ENCODE data around the gene SDCBP2.

Gene SDCBP2

DNA sequence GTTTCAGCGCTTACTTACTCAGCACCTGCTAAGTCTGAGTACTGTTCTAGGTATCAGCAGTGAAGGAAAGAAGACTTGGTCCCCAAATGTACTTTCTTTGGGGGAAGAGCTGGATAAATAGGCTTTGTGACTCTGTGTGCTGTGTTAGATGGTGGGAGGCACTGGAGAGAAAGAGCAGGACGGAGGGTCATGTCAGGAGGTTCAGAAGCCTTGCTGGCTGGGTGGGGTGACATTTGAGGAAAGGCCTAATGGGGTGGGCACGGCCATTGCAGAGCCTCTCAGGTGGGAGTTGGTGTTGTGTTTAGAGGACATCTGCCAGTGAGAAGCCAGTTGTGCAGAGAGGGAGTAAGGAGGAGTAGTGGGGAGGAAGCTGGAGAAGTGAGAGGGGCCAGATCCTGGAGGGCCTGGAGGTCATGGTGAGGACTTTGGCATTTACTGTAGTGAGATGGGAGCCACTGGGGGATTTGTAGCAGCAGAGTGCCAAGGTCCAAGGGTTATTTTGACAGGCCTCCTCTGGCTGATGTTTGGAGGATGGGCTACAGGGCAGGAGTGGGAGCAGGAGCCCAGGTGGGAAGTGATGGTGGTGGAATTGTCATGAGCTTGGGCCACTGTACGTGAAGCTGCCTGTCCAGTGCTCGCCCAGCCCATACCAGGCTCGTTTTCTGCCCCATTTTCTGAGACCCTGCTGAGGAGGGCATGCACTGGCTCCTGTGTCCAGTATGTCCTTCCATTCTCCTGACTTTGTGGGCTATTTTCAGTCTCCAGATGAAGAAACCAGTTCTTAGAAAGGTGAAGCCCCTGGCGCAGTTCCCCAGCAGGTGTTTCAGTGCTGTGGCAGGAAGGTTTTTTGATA, 886 bp downstream of the SDCBP2 start:
- H3K9me3 Mint-ChIP-seq: no peaks in the 10 kb centered on the region
- H3K4me1 Mint-ChIP-seq (ENCODE audit: low read depth): peaks cover 51% of the 10 kb centered on the region
- H3K4me3 Mint-ChIP-seq: peak overlapping the region; percentile 7
- peaks cover 11% of the 10 kb centered on the region for H3K36me3 Mint-ChIP-seq (ENCODE audit: low read depth)
- no peaks in the 10 kb centered on the region for H3K27me3 Mint-ChIP-seq (ENCODE audit: low read depth)
- H3K27ac Mint-ChIP-seq: peak overlapping the region; percentile 78

DNA sequence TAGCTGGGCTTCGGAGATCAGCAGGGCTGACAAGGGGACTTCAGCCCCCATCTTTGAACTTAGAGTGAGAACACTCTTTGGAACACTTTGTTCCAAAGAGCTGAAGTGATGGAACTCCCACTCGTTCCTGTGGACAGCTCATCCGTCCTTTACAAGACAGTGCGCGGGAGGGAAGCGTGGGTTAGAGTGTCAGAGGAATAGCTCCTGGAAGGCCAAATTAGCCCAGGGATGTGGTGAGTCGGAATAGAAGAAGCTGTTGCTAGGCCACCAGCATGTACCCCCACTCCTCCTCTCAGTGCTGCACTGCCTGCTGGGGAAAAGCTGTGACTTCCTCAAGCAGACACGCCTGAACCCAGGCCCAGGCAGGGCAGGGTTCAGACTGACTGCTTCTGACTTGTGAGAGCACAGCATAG, 1.7 kb downstream of the SDCBP2 start:
- Mint-ChIP-seq H3K27me3 (ENCODE audit: low read depth) (no peaks in the 10 kb centered on the region), H3K4me1 (ENCODE audit: low read depth) (peaks cover 46% of the 10 kb centered on the region), H3K27ac (peak overlapping the region; percentile 78), H3K4me3 (peak overlapping the region; percentile 35), H3K36me3 (ENCODE audit: low read depth) (peaks cover 10% of the 10 kb centered on the region), H3K9me3 (no peaks in the 10 kb centered on the region)

DNA sequence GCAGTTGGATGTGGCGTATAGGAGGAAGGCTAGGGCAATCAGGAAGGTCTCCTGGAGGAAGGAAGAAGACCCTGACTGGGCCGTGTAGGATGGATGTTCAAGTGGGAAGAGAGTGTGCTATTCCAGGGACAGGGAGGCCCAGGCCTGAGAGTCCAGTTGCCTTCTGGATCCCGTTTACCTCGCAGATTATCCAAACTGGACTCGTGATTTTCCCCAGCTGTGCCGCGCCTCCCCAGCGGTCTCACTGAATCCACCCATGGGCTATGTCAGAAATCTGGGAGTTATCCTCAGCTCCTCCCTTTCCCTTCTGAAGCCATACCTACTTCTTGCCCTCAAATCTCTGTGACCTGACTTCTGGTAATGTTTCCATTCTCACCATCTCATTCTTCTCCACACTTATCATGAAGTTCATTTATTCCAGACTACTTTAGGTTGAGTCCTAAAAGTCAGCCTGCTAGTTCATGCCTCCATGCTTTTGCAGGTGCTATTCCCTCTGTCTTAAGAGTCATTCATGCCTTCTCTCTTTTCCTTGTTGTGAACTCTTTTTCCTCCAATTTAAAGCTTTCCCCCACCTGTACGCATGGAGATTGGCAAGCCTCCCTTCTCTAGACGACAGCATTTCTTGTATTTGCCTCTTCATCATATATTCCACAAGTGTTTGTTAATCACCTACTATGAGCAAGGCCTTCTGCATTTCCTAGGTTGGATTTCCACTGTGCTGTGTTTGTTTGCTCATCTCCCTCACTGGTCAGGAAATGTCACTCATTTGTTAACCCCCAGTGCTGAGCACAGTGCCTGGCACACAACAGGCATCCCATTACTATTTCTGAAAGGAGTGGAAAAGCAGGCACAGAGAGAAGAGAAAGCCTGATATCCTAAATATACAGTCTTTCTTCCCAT, 2.7 kb downstream of the SDCBP2 start:
- no peak overlapping the region for H3K4me3 Mint-ChIP-seq
- H3K27ac Mint-ChIP-seq: no peak overlapping the region
- peaks cover 2% of the 10 kb centered on the region for H3K9me3 Mint-ChIP-seq
- H3K36me3 Mint-ChIP-seq (ENCODE audit: low read depth): peaks cover 13% of the 10 kb centered on the region
- no peaks in the 10 kb centered on the region for H3K27me3 Mint-ChIP-seq (ENCODE audit: low read depth)
- H3K4me1 Mint-ChIP-seq (ENCODE audit: low read depth): peaks cover 42% of the 10 kb centered on the region

DNA sequence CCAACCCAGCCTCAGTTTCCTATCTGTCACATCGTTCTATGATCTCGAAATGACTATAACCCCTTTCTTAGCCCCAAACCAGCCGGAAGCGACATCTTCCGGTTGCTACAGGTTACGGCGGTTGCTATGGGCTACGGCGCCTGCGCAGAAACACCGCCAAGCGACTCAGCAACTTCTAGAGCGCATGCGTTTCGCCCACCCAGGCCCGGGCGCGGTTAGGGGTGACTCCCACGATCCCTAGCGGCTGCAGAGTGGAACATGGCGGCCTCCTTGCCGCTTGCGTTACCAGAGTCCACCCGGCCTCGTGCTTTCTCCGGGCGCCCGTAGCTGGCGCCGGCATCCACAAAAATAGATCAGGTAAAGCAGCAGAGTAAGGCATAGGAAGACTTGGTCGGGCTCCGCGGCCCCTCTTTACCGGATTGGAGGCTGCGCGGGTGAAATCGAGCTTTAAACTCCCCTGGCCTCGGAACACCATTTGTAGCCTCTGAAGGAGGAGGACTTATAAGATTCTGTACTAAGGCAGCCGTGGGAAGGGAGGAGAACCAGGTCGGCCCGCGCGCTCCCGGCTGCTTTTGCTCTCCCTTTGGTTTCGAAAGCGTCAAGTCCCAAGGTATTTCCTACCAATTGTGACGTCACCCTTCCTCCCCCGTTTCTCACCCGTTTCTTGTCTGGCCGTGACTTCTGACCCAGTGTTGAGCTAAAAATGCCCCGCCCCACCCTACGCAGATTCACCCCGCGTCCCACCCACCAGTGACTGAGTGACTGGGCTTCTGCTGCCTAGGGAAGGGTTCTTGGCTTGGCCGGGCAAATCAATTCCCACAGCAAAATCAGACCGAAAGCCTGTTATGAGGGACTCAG, 3.5 kb downstream of the SDCBP2 start:
- no peak overlapping the region for H3K27ac Mint-ChIP-seq
- no peaks in the 10 kb centered on the region for H3K27me3 Mint-ChIP-seq (ENCODE audit: low read depth)
- H3K9me3 Mint-ChIP-seq: peaks cover 7% of the 10 kb centered on the region
- peaks cover 13% of the 10 kb centered on the region for H3K36me3 Mint-ChIP-seq (ENCODE audit: low read depth)
- no peak overlapping the region for H3K4me3 Mint-ChIP-seq
- peaks cover 36% of the 10 kb centered on the region for H3K4me1 Mint-ChIP-seq (ENCODE audit: low read depth)

DNA sequence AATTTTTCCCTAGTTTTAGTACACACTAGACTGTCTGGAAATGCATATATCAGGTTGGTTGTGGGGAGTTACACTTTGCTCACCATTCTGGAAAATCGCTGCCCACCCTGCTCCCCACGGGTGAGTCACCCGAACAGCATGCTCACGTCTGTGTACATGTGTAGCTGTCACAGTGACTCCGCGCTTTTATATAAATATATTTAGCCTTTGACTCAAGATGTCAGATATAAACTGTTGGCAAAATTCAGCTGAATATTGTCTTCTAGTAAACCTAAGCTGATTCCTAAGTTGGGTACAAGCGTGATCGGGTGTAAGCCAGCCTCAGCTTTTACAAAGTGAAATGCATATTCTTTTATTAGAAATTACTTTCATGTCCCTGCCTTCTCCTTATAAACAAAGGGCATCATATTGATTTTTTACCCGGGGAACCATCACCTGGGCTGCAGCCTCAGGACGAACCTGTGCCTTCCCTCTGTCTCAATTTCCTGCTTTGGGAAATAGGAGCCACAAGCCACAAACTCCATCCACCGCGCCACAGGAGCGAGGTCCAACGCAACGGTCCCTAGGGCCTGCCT, 4.3 kb downstream of the SDCBP2 start:
- Mint-ChIP-seq H3K4me3 (no peak overlapping the region), H3K27ac (no peak overlapping the region), H3K27me3 (ENCODE audit: low read depth) (no peaks in the 10 kb centered on the region), H3K4me1 (ENCODE audit: low read depth) (peaks cover 30% of the 10 kb centered on the region), H3K36me3 (ENCODE audit: low read depth) (peaks cover 8% of the 10 kb centered on the region), H3K9me3 (peaks cover 9% of the 10 kb centered on the region)

DNA sequence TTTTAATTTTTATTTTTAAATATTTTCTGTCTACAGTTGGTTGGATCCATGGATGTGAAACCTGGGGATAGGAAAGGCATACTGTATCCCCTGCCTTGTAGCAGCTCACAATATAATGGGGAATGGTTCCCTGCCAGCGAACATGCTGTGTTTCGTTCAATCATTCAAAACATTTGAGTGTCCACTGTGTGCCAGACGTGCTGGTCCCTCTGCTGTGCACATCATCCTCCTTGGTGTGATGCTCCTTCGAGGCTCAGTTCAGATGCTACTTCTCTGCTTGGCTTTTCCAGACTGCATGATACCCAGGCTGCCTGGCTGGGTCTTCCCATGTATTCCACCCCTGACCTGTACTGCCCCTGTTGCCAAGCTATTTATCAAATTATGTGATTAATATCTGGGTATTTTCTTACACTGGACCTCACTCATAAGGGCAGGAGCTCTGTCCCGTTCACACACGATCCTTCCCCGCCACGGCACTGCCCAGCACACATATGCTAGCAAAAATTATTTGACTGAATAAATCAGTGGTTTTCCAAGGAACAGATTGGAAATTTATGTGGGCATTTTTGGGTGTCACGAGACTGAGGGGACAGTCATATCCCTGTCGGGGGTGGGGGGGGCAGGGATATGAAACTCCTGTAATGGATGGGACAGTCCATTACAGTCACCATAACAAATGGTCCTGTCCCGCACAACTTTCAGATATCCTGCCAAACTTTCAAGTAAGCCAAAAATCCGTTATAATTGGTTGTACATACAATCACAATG, 4.9 kb downstream of the SDCBP2 start:
- H3K4me3 Mint-ChIP-seq: no peak overlapping the region

DNA sequence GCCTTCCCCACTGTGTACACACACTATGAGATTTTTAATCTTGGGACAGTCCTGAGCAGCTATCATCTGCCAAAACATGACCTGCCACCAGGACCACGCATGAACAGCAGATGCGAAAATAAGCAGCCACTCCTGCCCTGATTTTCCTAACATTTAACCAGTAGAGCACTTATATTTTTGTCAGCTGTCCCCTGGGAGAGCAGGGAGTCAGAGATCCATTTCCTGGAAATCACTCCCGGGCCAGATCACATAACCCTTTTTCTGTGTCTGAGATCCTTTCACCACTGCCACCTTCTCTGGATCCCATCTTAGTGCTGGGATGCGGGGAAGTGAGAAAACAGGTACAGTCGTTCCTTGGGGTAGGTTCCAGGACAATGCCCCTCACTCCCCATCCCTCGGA, 5.7 kb downstream of the SDCBP2 start:
- Mint-ChIP-seq H3K4me1 (ENCODE audit: low read depth) (peaks cover 23% of the 10 kb centered on the region), H3K4me3 (no peak overlapping the region), H3K27me3 (ENCODE audit: low read depth) (no peaks in the 10 kb centered on the region), H3K9me3 (peaks cover 9% of the 10 kb centered on the region), H3K36me3 (ENCODE audit: low read depth) (peaks cover 5% of the 10 kb centered on the region), H3K27ac (no peak overlapping the region)

More for the DNA sequence above, 4.9 kb downstream of the SDCBP2 start:
- Mint-ChIP-seq H3K36me3 (ENCODE audit: low read depth) (peaks cover 5% of the 10 kb centered on the region), H3K27me3 (ENCODE audit: low read depth) (no peaks in the 10 kb centered on the region), H3K27ac (peak overlapping the region; percentile 10), H3K9me3 (peaks cover 9% of the 10 kb centered on the region), H3K4me1 (ENCODE audit: low read depth) (peaks cover 23% of the 10 kb centered on the region)

DNA sequence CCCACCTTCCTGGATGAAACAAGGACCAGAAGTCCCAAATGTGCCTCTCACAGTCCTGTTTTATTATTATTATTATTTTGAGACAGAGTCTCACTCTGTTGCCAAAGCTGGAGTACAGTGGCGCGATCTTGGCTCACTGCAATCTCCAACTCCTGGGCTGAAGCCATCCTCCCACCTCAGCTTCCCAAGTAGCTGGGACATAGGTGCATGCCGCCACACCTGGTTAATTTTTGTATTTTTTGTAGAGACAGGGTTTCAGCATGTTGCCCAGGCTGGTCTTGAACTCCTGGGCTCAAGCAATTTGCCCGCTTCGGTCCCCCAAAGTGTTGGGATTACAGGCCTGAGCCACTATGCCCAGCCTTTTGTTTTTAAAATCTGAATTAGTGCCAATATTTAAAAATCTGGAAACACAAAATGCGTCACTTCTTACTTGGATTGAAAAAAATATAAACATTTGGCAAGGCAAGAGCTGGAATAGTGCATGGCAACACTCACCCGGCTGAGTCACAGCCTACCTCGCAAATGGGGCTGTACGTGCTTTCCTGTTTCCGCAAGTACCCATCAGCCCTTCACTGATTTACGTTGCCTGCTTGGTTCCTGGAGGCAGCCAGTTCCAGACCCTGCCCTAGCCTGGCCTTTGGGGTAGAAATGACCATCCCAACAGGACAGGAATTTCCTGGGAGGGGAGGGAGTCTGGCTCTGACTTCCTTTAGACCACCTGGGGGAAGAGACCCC, 6.3 kb downstream of the SDCBP2 start:
- H3K27me3 Mint-ChIP-seq (ENCODE audit: low read depth): no peaks in the 10 kb centered on the region
- peaks cover 25% of the 10 kb centered on the region for H3K4me1 Mint-ChIP-seq (ENCODE audit: low read depth)
- peaks cover 3% of the 10 kb centered on the region for H3K36me3 Mint-ChIP-seq (ENCODE audit: low read depth)
- H3K27ac Mint-ChIP-seq: no peak overlapping the region
- H3K4me3 Mint-ChIP-seq: no peak overlapping the region
- peaks cover 9% of the 10 kb centered on the region for H3K9me3 Mint-ChIP-seq

DNA sequence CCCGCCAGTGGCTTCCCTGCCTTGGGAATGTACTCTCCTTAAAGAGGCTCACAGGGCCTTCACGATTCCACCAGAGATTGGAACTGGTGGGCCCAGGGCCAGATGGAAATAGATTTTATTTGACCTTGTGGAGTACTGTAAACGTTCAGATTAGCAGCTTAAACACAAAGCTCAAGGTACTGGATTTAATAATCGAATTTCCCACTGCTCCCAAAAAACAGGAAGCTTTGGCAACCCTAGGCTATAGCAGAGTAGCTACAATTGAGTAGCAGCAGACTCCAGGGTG, 7.3 kb downstream of the SDCBP2 start:
- no peaks in the 10 kb centered on the region for H3K27me3 Mint-ChIP-seq (ENCODE audit: low read depth)
- H3K4me1 Mint-ChIP-seq (ENCODE audit: low read depth): peaks cover 23% of the 10 kb centered on the region
- H3K4me3 Mint-ChIP-seq: no peak overlapping the region
- peaks cover 3% of the 10 kb centered on the region for H3K36me3 Mint-ChIP-seq (ENCODE audit: low read depth)
- H3K27ac Mint-ChIP-seq: no peak overlapping the region
- peaks cover 9% of the 10 kb centered on the region for H3K9me3 Mint-ChIP-seq

DNA sequence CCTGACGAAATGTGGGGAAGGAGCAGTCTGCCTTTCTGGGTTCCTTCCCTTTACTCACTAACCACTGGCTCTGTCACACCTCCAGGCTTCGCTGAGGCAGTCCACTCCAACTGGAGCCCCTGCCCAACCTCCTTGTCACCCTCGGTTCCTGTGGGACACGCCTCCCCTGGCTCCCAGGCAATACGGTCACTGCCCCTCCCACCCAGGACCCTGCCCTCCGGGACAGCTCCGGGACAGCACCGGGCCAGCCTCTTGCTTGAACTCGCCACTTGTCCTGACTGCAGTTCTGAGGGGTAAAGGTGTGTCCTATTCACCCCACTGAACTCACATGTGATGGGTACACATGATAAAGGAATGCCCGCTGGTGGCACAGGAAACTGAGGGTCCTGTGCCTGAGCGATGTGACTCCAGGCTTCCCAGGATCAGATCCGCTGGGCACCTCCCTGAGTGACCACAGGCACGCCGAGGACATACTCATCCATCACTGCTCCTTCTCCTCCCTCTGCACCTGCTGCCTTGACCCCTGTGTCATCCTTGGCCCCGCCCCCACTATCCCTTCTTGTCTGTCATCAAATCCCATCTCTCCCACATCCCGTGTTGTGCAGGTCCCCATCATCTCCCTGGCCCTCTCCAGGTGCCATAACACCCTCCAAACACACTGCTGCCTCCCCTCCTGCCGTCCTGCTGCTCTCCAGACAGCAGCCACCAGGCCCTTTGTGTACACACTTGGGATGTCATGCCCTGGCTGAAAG, 7.9 kb downstream of the SDCBP2 start:
- peaks cover 9% of the 10 kb centered on the region for H3K9me3 Mint-ChIP-seq
- no peak overlapping the region for H3K4me3 Mint-ChIP-seq
- H3K4me1 Mint-ChIP-seq (ENCODE audit: low read depth): peaks cover 24% of the 10 kb centered on the region
- no peak overlapping the region for H3K27ac Mint-ChIP-seq
- no peaks in the 10 kb centered on the region for H3K27me3 Mint-ChIP-seq (ENCODE audit: low read depth)
- H3K36me3 Mint-ChIP-seq (ENCODE audit: low read depth): peaks cover 3% of the 10 kb centered on the region

DNA sequence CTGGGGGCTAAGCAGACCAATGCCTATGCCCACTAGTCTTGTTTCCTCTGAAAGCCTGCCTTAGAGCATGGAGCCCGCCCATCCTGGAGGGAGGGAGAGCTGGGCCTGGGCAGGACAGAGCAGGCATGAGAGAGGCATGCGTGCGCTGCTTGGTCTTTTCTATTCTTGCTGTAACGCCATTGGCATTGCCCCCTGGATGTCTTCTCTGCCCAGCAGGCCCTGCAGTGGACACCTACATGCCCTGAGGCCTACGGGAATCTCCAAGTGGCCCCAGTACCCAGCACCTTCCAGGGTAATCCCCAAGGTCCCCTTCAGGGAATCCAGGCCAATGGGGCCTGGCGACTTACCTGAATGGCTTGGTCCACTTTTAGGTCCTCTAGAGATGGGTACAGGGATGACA, 8.9 kb downstream of the SDCBP2 start:
- Mint-ChIP-seq H3K27ac (no peak overlapping the region), H3K4me3 (no peak overlapping the region), H3K36me3 (ENCODE audit: low read depth) (peaks cover 3% of the 10 kb centered on the region), H3K27me3 (ENCODE audit: low read depth) (no peaks in the 10 kb centered on the region), H3K4me1 (ENCODE audit: low read depth) (peaks cover 24% of the 10 kb centered on the region), H3K9me3 (peaks cover 9% of the 10 kb centered on the region)

DNA sequence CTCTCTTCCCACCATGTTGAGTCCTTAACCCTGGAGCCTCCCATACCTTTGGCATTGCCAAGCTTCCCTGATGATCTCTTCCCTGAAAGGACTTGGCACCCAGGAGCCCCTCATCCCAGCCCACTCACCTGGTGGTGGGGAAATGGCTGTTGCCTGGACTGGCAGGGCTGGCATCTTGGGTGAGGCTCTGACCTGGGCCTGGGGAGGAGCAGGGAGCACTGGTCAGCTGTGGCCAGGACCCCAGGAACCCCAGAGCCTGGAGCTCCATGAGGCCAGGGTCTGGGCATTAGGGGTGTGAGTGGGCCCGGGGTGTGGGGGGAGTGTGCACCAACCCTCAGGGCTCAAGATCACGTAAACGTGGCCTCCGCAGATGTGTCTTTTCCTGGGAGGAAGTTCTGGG, 9.5 kb downstream of the SDCBP2 start:
- Mint-ChIP-seq H3K9me3 (peaks cover 9% of the 10 kb centered on the region), H3K27ac (no peak overlapping the region), H3K36me3 (ENCODE audit: low read depth) (peaks cover 3% of the 10 kb centered on the region), H3K27me3 (ENCODE audit: low read depth) (peaks cover 3% of the 10 kb centered on the region), H3K4me1 (ENCODE audit: low read depth) (peaks cover 21% of the 10 kb centered on the region), H3K4me3 (no peak overlapping the region)

Data from T-helper 1 cell treated with Interleukin-12 subunit alpha and Interleukin-12 subunit beta and Interleukin-4 antibody, amounts not matched to agents 30 μg/mL and 1 μg/mL, for 36 hours (primary cell).